ENCODE results near the gene PTS.
"Not testable (repeated sequence)": the region's sequence is repeated elsewhere in the genome, so short reads cannot be mapped to it uniquely, and the experiment has no call there.

The PTS gene

GRCh38 chr11:112185883-112186282 lies 40.3 kb upstream of the PTS start:
- no peak for TF ChIP-seq ISL1 (CRISPR knock-in tag; IDR thresholded peaks at IDR 0.05)
- TF ChIP-seq GLIS3 (CRISPR knock-in tag; IDR thresholded peaks at IDR 0.05) = no peak
- TF ChIP-seq ZNF8 (CRISPR knock-in tag; IDR thresholded peaks at IDR 0.05) = no peak
- no peak for TF ChIP-seq RARB (CRISPR knock-in tag; IDR thresholded peaks at IDR 0.05)
- no peak for TF ChIP-seq ZNF565 (CRISPR knock-in tag; conservative IDR thresholded peaks at IDR 0.05; ENCODE audit: low read depth)
- no peak for TF ChIP-seq CSDC2 (CRISPR knock-in tag; IDR thresholded peaks at IDR 0.05)
- TF ChIP-seq, protein P1, sequence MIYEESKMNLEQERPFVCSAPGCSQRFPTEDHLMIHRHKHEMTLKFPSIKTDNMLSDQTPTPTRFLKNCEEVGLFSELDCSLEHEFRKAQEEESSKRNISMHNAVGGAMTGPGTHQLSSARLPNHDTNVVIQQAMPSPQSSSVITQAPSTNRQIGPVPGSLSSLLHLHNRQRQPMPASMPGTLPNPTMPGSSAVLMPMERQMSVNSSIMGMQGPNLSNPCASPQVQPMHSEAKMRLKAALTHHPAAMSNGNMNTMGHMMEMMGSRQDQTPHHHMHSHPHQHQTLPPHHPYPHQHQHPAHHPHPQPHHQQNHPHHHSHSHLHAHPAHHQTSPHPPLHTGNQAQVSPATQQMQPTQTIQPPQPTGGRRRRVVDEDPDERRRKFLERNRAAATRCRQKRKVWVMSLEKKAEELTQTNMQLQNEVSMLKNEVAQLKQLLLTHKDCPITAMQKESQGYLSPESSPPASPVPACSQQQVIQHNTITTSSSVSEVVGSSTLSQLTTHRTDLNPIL (CRISPR knock-in tag; IDR thresholded peaks at IDR 0.05; ENCODE audit: low read depth) = no peak
- no peak for TF ChIP-seq ARNTL (CRISPR knock-in tag; IDR thresholded peaks at IDR 0.05; ENCODE audit: borderline replicate concordance, low read depth)
- no peak for TF ChIP-seq ZNF70 (CRISPR knock-in tag; IDR thresholded peaks at IDR 0.05)
- no peak for TF ChIP-seq OSR1 (CRISPR knock-in tag; IDR thresholded peaks at IDR 0.05)
- TF ChIP-seq, protein P2, sequence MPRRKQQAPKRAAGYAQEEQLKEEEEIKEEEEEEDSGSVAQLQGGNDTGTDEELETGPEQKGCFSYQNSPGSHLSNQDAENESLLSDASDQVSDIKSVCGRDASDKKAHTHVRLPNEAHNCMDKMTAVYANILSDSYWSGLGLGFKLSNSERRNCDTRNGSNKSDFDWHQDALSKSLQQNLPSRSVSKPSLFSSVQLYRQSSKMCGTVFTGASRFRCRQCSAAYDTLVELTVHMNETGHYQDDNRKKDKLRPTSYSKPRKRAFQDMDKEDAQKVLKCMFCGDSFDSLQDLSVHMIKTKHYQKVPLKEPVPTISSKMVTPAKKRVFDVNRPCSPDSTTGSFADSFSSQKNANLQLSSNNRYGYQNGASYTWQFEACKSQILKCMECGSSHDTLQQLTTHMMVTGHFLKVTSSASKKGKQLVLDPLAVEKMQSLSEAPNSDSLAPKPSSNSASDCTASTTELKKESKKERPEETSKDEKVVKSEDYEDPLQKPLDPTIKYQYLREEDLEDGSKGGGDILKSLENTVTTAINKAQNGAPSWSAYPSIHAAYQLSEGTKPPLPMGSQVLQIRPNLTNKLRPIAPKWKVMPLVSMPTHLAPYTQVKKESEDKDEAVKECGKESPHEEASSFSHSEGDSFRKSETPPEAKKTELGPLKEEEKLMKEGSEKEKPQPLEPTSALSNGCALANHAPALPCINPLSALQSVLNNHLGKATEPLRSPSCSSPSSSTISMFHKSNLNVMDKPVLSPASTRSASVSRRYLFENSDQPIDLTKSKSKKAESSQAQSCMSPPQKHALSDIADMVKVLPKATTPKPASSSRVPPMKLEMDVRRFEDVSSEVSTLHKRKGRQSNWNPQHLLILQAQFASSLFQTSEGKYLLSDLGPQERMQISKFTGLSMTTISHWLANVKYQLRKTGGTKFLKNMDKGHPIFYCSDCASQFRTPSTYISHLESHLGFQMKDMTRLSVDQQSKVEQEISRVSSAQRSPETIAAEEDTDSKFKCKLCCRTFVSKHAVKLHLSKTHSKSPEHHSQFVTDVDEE (CRISPR knock-in tag; IDR thresholded peaks at IDR 0.05) = no peak
- no peak for TF ChIP-seq ZC3H10 (CRISPR knock-in tag; IDR thresholded peaks at IDR 0.05)
- ATAC-seq = no peak

GRCh38 chr11:112186304-112186703 lies 39.9 kb upstream of the PTS start:
- ATAC-seq = no peak
- no peak for TF ChIP-seq TOX (CRISPR knock-in tag; IDR thresholded peaks at IDR 0.05; ENCODE audit: borderline replicate concordance)
- no peak for TF ChIP-seq ZNF70 (CRISPR knock-in tag; IDR thresholded peaks at IDR 0.05)
- TF ChIP-seq ZFP3 (CRISPR knock-in tag; IDR thresholded peaks at IDR 0.05) = no peak
- no peak for TF ChIP-seq ZNF8 (CRISPR knock-in tag; IDR thresholded peaks at IDR 0.05)
- TF ChIP-seq, protein P1 (CRISPR knock-in tag; IDR thresholded peaks at IDR 0.05; ENCODE audit: low read depth) = no peak
- no peak for TF ChIP-seq CSRNP3 (CRISPR knock-in tag; IDR thresholded peaks at IDR 0.05)
- no peak for TF ChIP-seq PPARA (CRISPR knock-in tag; IDR thresholded peaks at IDR 0.05; ENCODE audit: borderline replicate concordance)
- TF ChIP-seq TCF4 (CRISPR knock-in tag; IDR thresholded peaks at IDR 0.05; ENCODE audit: borderline replicate concordance) = no peak
- TF ChIP-seq ARNTL (CRISPR knock-in tag; IDR thresholded peaks at IDR 0.05; ENCODE audit: borderline replicate concordance, low read depth) = no peak
- no peak for TF ChIP-seq SNAI2 (CRISPR knock-in tag; IDR thresholded peaks at IDR 0.05)
- TF ChIP-seq, protein P3, sequence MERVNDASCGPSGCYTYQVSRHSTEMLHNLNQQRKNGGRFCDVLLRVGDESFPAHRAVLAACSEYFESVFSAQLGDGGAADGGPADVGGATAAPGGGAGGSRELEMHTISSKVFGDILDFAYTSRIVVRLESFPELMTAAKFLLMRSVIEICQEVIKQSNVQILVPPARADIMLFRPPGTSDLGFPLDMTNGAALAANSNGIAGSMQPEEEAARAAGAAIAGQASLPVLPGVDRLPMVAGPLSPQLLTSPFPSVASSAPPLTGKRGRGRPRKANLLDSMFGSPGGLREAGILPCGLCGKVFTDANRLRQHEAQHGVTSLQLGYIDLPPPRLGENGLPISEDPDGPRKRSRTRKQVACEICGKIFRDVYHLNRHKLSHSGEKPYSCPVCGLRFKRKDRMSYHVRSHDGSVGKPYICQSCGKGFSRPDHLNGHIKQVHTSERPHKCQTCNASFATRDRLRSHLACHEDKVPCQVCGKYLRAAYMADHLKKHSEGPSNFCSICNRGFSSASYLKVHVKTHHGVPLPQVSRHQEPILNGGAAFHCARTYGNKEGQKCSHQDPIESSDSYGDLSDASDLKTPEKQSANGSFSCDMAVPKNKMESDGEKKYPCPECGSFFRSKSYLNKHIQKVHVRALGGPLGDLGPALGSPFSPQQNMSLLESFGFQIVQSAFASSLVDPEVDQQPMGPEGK (CRISPR knock-in tag; IDR thresholded peaks at IDR 0.05; ENCODE audit: borderline replicate concordance) = no peak
- TF ChIP-seq ZC3H10 (CRISPR knock-in tag; IDR thresholded peaks at IDR 0.05) = no peak
- TF ChIP-seq BACH2 (CRISPR knock-in tag; IDR thresholded peaks at IDR 0.05; ENCODE audit: borderline replicate concordance) = no peak
- no peak for TF ChIP-seq GLIS3 (CRISPR knock-in tag; IDR thresholded peaks at IDR 0.05)
- TF ChIP-seq ZNF565 (CRISPR knock-in tag; conservative IDR thresholded peaks at IDR 0.05; ENCODE audit: low read depth) = no peak
- TF ChIP-seq, protein P2 (CRISPR knock-in tag; IDR thresholded peaks at IDR 0.05) = no peak
- no peak for TF ChIP-seq CSDC2 (CRISPR knock-in tag; IDR thresholded peaks at IDR 0.05)

DNA sequence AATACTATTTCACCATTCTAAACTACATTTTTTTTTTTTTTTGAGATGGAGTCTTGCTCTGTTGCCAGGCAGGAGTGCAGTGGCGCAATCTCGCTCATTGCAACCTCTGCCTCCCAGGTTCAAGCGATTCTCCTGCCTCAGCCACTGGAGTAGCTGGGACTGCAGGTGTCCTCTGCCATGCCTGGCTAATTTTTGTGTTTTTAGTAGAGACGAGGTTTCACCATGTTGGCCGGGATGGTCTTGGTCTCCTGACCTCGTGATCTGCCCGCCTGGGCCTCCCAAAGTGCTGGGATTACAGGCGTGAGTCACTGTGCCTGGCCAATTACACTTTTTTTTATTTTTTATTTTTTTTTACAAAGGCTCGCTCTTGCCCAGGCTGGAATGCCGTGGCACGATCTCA lies 31.1 kb upstream of the PTS start:
- ATAC-seq = not testable (repeated sequence)
